ENCODE results near the gene TBC1D4. TPM values are rescaled to one million over a fixed set of nuclear protein-coding genes. Genes with fewer than 3 reads are reported as not detected.

The TBC1D4 gene
- total and polyA plus RNA-seq, 2 donors (not counting 1 experiment from before 2014, with no cell fraction given): 10.3 to 15.4 TPM

DNA sequence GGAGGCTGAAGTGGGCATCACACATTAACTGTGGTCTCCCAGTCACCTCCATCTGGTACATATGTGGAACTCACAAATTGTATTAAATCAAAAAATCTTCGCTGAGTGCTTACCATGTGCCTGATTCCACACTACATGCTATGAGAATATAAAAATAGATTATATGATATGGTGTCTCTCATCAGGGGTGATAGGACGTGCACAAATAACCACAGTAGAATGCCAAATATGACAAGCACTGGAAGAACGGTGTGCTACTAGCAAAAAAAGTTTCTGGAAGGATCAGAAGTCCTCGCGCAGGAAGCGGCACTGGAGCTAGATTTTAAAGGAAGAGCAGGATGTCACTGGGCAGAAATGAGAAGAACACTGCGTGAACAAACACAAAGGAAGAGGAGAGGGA is 62.3 kb downstream of the TBC1D4 start:
- H3K4me2 ChIP-seq (ENCODE audit: extremely low read depth, insufficient read depth, low read length): no peak overlapping the region
- no peak for DNase-seq (ENCODE audit: low read depth in 2 of 2)

DNA sequence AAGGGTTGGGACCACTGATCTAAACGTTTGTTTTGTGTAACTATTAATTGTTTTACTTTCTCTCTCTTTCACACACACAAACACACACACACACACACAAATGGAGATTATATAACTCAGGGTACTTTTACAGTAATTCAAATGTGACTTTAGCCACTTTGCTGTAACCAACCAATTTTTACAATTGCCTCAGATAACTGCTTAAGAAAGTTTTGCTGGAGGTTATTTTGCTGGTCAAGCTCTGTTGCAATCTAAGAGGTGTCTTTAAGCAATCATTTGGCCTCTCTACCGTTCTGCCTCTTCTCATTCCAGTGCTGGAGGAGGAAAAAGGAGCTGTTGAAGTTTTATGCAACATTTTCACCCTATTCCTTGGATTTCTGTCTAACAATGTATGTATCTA is 63.0 kb downstream of the TBC1D4 start:
- H3K79me2 ChIP-seq (ENCODE audit: control insufficient read depth, insufficient read depth, low read length): no peaks in the 10 kb centered on the region
- peak in 1 of 2 donors; percentile 62 for DNase-seq (ENCODE audit: low read depth in 2 of 2)
- no peak overlapping the region for H2AFZ ChIP-seq (ENCODE audit: low read length)
- H3K9ac ChIP-seq (ENCODE audit: insufficient read depth, low read length): no peak overlapping the region
- no peaks in the 10 kb centered on the region for H3K9me3 ChIP-seq (ENCODE audit: control insufficient read depth, insufficient read depth, low read depth, low read length)
- H4K20me1 ChIP-seq (ENCODE audit: control insufficient read depth, extremely low read depth, insufficient read depth, low read length): no peaks in the 10 kb centered on the region
- H3K27me3 ChIP-seq (ENCODE audit: control insufficient read depth, insufficient read depth, low read length): no peaks in the 10 kb centered on the region
- TF ChIP-seq EZH2 (IDR thresholded peaks at IDR 0.05; ENCODE audit: low read length, missing control alignments): no peak
- TF ChIP-seq, protein P1, sequence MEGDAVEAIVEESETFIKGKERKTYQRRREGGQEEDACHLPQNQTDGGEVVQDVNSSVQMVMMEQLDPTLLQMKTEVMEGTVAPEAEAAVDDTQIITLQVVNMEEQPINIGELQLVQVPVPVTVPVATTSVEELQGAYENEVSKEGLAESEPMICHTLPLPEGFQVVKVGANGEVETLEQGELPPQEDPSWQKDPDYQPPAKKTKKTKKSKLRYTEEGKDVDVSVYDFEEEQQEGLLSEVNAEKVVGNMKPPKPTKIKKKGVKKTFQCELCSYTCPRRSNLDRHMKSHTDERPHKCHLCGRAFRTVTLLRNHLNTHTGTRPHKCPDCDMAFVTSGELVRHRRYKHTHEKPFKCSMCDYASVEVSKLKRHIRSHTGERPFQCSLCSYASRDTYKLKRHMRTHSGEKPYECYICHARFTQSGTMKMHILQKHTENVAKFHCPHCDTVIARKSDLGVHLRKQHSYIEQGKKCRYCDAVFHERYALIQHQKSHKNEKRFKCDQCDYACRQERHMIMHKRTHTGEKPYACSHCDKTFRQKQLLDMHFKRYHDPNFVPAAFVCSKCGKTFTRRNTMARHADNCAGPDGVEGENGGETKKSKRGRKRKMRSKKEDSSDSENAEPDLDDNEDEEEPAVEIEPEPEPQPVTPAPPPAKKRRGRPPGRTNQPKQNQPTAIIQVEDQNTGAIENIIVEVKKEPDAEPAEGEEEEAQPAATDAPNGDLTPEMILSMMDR (conservative IDR thresholded peaks at IDR 0.05 in 1 of 2, IDR thresholded peaks at IDR 0.05 in 1 of 2; ENCODE audit: low read depth in 1 of 2, low read length in 2 of 2): no peak
- no peak overlapping the region for H3K4me3 ChIP-seq (replicated peaks in 1 of 4; ENCODE audit: control extremely low read depth in 1 of 4, insufficient read depth in 1 of 4, low read depth in 3 of 4, low read length in 4 of 4)
- H3K4me1 ChIP-seq (ENCODE audit: control insufficient read depth, extremely low read depth, insufficient read depth, low read length): peaks cover 8% of the 10 kb centered on the region
- H3K27ac ChIP-seq (ENCODE audit: insufficient read depth, low read length): no peak overlapping the region
- no peaks in the 10 kb centered on the region for H3K36me3 ChIP-seq (ENCODE audit: control insufficient read depth, insufficient read depth, low read length)
- H3K4me2 ChIP-seq (ENCODE audit: extremely low read depth, insufficient read depth, low read length): no peak overlapping the region

More for the DNA sequence above, 62.3 kb downstream of the TBC1D4 start:
- Histone ChIP-seq H3K27ac (ENCODE audit: insufficient read depth, low read length) (no peak overlapping the region), H3K79me2 (ENCODE audit: control insufficient read depth, insufficient read depth, low read length) (no peaks in the 10 kb centered on the region), H3K4me3 (replicated peaks in 1 of 4; ENCODE audit: control extremely low read depth in 1 of 4, insufficient read depth in 1 of 4, low read depth in 3 of 4, low read length in 4 of 4) (no peak overlapping the region), H3K27me3 (ENCODE audit: control insufficient read depth, insufficient read depth, low read length) (no peaks in the 10 kb centered on the region), H2AFZ (ENCODE audit: low read length) (no peak overlapping the region), H3K9me3 (ENCODE audit: control insufficient read depth, insufficient read depth, low read depth, low read length) (no peaks in the 10 kb centered on the region), H3K9ac (ENCODE audit: insufficient read depth, low read length) (no peak overlapping the region), H4K20me1 (ENCODE audit: control insufficient read depth, extremely low read depth, insufficient read depth, low read length) (no peaks in the 10 kb centered on the region), H3K4me1 (ENCODE audit: control insufficient read depth, extremely low read depth, insufficient read depth, low read length) (peaks cover 8% of the 10 kb centered on the region), H3K36me3 (ENCODE audit: control insufficient read depth, insufficient read depth, low read length) (no peaks in the 10 kb centered on the region)
- TF ChIP-seq EZH2 (IDR thresholded peaks at IDR 0.05; ENCODE audit: low read length, missing control alignments): no peak
- TF ChIP-seq, protein P1 (conservative IDR thresholded peaks at IDR 0.05 in 1 of 2, IDR thresholded peaks at IDR 0.05 in 1 of 2; ENCODE audit: low read depth in 1 of 2, low read length in 2 of 2): no peak

DNA sequence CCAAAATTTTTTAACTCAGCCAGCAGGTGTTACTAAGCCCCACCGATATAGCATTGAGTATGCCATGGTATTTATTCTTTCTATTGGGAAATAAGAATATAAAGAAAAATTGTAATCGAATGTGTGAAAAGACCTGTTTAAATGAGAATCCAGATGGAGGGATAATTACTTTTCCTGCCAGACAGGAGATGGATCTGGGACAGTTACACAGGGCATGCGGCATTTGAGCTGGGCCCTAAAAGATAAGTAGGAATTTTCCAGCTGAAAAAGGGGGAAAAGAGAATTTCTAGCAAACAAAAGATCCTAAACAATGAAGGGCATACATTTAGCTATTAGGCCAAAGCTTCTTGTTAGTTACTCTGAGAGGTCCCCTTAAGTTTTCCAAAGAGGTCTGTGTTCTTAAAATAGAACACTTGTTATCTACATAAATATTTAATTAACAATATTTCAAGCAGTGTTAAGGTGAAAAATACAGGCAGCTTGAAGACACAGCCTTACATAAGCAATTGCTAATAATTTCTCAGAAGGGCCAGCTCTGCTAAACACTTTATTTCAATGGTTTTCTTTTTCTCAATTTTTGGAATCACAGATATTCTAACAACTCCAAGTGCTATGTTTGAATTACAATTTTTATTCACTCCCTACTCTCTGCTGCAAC is 63.7 kb downstream of the TBC1D4 start:
- no peak overlapping the region for H2AFZ ChIP-seq (ENCODE audit: low read length)
- H3K9me3 ChIP-seq (ENCODE audit: control insufficient read depth, insufficient read depth, low read depth, low read length): no peaks in the 10 kb centered on the region
- H4K20me1 ChIP-seq (ENCODE audit: control insufficient read depth, extremely low read depth, insufficient read depth, low read length): no peaks in the 10 kb centered on the region
- no peaks in the 10 kb centered on the region for H3K27me3 ChIP-seq (ENCODE audit: control insufficient read depth, insufficient read depth, low read length)
- no peaks in the 10 kb centered on the region for H3K36me3 ChIP-seq (ENCODE audit: control insufficient read depth, insufficient read depth, low read length)
- H3K27ac ChIP-seq (ENCODE audit: insufficient read depth, low read length): no peak overlapping the region
- H3K4me2 ChIP-seq (ENCODE audit: extremely low read depth, insufficient read depth, low read length): no peak overlapping the region
- DNase-seq (ENCODE audit: low read depth in 2 of 2): no peak
- H3K9ac ChIP-seq (ENCODE audit: insufficient read depth, low read length): no peak overlapping the region
- H3K79me2 ChIP-seq (ENCODE audit: control insufficient read depth, insufficient read depth, low read length): no peaks in the 10 kb centered on the region
- TF ChIP-seq EZH2 (IDR thresholded peaks at IDR 0.05; ENCODE audit: low read length, missing control alignments): no peak
- TF ChIP-seq, protein P1 (conservative IDR thresholded peaks at IDR 0.05 in 1 of 2, IDR thresholded peaks at IDR 0.05 in 1 of 2; ENCODE audit: low read depth in 1 of 2, low read length in 2 of 2): no peak
- no peak overlapping the region for H3K4me3 ChIP-seq (replicated peaks in 1 of 4; ENCODE audit: control extremely low read depth in 1 of 4, insufficient read depth in 1 of 4, low read depth in 3 of 4, low read length in 4 of 4)
- peaks cover 8% of the 10 kb centered on the region for H3K4me1 ChIP-seq (ENCODE audit: control insufficient read depth, extremely low read depth, insufficient read depth, low read length)

Data from fibroblast of lung (primary cell).